ENCODE data around the gene ATXN1.

DNA sequence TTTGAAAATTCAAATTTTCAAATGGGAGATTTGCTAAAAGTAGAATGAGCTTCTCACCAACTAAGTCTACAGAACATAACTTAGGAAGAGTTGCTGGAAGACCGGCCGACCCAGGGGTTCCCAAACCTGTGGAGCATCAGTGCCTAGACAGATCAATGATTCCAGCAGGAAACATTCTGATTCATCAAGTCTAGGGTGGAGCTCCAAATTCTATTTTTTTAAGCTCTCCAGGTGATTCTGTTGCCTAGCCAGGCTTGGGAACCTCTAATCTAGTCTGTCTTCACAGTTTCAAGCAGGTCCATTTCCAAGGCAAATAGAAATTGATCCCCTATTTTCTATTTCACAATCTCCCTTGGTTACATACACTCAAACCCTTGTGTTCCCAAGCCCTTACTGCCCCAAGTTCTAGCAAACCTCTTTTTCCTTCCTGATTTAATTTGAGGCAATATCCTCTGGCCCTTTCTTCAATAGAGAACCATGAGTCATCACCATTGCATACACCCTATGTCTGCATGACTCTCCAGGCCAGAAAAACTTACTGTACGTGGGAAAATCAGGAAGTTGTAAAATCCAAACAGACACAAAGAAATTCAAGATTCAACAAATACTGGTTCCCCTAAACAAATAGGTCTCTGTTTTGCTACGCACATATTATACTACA is 8.9 kb downstream of the ATXN1 start:
- TF ChIP-seq, protein P1, sequence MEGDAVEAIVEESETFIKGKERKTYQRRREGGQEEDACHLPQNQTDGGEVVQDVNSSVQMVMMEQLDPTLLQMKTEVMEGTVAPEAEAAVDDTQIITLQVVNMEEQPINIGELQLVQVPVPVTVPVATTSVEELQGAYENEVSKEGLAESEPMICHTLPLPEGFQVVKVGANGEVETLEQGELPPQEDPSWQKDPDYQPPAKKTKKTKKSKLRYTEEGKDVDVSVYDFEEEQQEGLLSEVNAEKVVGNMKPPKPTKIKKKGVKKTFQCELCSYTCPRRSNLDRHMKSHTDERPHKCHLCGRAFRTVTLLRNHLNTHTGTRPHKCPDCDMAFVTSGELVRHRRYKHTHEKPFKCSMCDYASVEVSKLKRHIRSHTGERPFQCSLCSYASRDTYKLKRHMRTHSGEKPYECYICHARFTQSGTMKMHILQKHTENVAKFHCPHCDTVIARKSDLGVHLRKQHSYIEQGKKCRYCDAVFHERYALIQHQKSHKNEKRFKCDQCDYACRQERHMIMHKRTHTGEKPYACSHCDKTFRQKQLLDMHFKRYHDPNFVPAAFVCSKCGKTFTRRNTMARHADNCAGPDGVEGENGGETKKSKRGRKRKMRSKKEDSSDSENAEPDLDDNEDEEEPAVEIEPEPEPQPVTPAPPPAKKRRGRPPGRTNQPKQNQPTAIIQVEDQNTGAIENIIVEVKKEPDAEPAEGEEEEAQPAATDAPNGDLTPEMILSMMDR (IDR thresholded peaks at IDR 0.05; ENCODE audit: low read depth, low read length, poor library complexity, severe bottlenecking), result no peak
- no peak for TF ChIP-seq EZH2phosphoT487 (IDR thresholded peaks at IDR 0.05; ENCODE audit: borderline replicate concordance, low read length)
